Karpas-422 (cell line): ENCODE measurements around the gene TIAM1. TPM values are rescaled to one million over a fixed set of nuclear protein-coding genes. Genes with fewer than 3 reads are reported as not detected.
A peak's percentile ranks its signal among the peaks of the same experiment; 100 is the strongest.

Experiments used
- DNase-seq: peaks from one replicate; pipeline ENCODE4 v3.0.0-alpha.2; 2015
- H2AFZ ChIP-seq: fragments of 200-600 bp; sonication (generic); 2 replicates; pipeline ENCODE4 v1.6.1; 2014; ENCODE audit warnings: antibody characterized with exemption, low read length, mixed read lengths
- H3K27ac ChIP-seq: fragments of 200-600 bp; sonication (generic); 2 replicates; pipeline ENCODE4 v1.5.1; 2014; ENCODE audit warnings: mild to moderate bottlenecking, low read length, moderate library complexity
- H3K27me3 ChIP-seq: fragments of 200-600 bp; sonication (generic); 2 replicates; pipeline ENCODE4 v1.6.1; 2014; ENCODE audit warnings: low read length, mixed read lengths
- H3K36me3 ChIP-seq: fragments of 200-600 bp; sonication (generic); 2 replicates; pipeline ENCODE4 v1.6.1; 2014; ENCODE audit warnings: low read length, mixed read lengths; ENCODE audit not compliant: insufficient read depth
- H3K4me1 ChIP-seq: fragments of 200-600 bp; sonication (generic); 2 replicates; pipeline ENCODE4 v1.6.1; 2014; ENCODE audit warnings: mild to moderate bottlenecking, low read length, mixed read lengths
- H3K4me2 ChIP-seq: fragments of 200-600 bp; sonication (generic); 2 replicates; pipeline ENCODE4 v1.6.1; 2014; ENCODE audit warnings: low read length, low read depth, mild to moderate bottlenecking; ENCODE audit not compliant: poor library complexity, severe bottlenecking
- H3K4me3 ChIP-seq: fragments of 200-600 bp; sonication (generic); 2 replicates; pipeline ENCODE4 v1.5.1; 2014; ENCODE audit warnings: mild to moderate bottlenecking, antibody characterized with exemption, low read length, mixed read lengths
- H3K79me2 ChIP-seq: fragments of 200-600 bp; sonication (generic); 2 replicates; pipeline ENCODE4 v1.6.1; 2014; ENCODE audit warnings: mild to moderate bottlenecking, low read length, mixed read lengths
- H3K9ac ChIP-seq: fragments of 200-600 bp; sonication (generic); 2 replicates; pipeline ENCODE4 v1.6.0; 2014; ENCODE audit warnings: low read length
- H3K9me2 ChIP-seq: fragments of 200-600 bp; sonication (generic), shearing (Covaris generic); replicated peaks from 2 replicates; pipeline ENCODE4 v1.6.0; 2014; ENCODE audit warnings: mild to moderate bottlenecking, low read length, moderate library complexity; ENCODE audit not compliant: insufficient read depth
- H3K9me3 ChIP-seq: fragments of 300-700, 200-600 bp; sonication (generic); 2 replicates; pipeline ENCODE4 v1.6.1; 2014; ENCODE audit warnings: low read length, mixed read lengths
- H4K20me1 ChIP-seq: fragments of 200-600 bp; sonication (generic); 2 replicates; pipeline ENCODE4 v1.6.1; 2014; ENCODE audit warnings: mild to moderate bottlenecking, antibody characterized with exemption, low read length, low read depth; ENCODE audit not compliant: insufficient read depth
- total RNA-seq: library from RNA; depleted of rRNA; stranded (reverse); fragments of >200 nt; shearing (Covaris generic); gene quantifications from 2 replicates; pipeline ENCODE4 v1.2.3, GENCODE V29; 2014; ENCODE audit warnings: low replicate concordance

TIAM1 gene
- total RNA-seq, 1 experiment from 2014 or later: 0.63 TPM

DNA sequence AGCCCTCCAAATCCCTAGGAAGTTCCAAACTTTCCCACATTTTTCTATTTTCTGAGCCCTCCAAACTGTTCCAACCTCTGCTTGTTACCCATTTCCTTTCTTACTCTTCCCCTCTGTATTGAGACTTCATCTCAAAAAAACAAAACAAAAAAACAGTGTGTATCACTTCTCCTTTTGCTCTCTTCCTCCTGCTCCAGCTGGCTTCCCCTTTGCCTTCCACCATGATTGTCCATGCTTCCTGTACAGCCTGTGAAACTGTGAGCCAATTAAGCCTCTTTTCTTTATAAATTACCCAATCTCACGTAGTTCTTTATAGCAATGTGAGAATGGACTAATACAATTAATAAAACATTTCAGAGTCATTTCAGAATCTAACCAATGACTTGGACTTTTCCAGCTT lies 236.2 kb downstream of the TIAM1 start:
- no peak overlapping the region for H2AFZ ChIP-seq
- H3K9me2 ChIP-seq: no peaks in the 10 kb centered on the region
- H3K4me3 ChIP-seq: no peak overlapping the region
- H3K27me3 ChIP-seq: no peaks in the 10 kb centered on the region
- no peaks in the 10 kb centered on the region for H4K20me1 ChIP-seq
- H3K9ac ChIP-seq: no peak overlapping the region
- H3K79me2 ChIP-seq: no peaks in the 10 kb centered on the region
- no peaks in the 10 kb centered on the region for H3K9me3 ChIP-seq
- H3K27ac ChIP-seq: no peak overlapping the region
- no peak for DNase-seq
- no peak overlapping the region for H3K4me2 ChIP-seq
- H3K4me1 ChIP-seq: no peaks in the 10 kb centered on the region
- H3K36me3 ChIP-seq: no peaks in the 10 kb centered on the region

DNA sequence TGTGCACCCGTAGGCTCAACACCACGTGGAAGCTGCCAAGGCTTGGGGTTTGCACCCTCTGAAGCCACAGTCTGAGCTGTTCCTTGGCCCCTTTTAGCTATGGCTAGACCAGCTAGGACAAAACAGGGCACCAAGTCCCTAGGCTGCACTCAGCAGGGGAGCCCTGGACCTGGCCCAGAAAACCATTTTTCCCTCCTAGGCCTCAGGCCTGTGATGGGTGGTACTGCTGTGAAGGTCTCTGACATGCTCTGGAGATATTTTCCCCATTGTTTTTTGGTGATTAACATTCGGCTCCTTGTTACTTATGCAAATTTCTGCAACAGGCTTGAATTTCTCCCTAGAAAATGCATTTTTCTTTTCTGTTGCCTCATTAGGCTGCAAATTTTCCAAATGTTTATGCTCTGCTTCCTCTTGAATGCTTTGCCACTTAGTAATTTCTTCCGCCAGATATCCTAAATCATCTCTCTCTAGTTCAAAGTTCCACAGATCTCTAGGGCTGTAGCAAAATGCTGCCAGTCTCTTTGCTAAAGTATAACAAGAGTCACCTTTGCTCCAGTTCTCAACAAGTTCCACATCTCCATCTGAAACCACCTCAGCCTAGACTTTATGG lies 236.8 kb downstream of the TIAM1 start:
- H3K9ac ChIP-seq: no peak overlapping the region
- H3K9me2 ChIP-seq: no peaks in the 10 kb centered on the region
- no peaks in the 10 kb centered on the region for H4K20me1 ChIP-seq
- H3K4me2 ChIP-seq: no peak overlapping the region
- H2AFZ ChIP-seq: no peak overlapping the region
- H3K27ac ChIP-seq: no peak overlapping the region
- no peaks in the 10 kb centered on the region for H3K79me2 ChIP-seq
- no peaks in the 10 kb centered on the region for H3K9me3 ChIP-seq
- DNase-seq: no peak
- H3K4me3 ChIP-seq: no peak overlapping the region
- no peaks in the 10 kb centered on the region for H3K36me3 ChIP-seq
- H3K4me1 ChIP-seq: no peaks in the 10 kb centered on the region
- H3K27me3 ChIP-seq: no peaks in the 10 kb centered on the region

DNA sequence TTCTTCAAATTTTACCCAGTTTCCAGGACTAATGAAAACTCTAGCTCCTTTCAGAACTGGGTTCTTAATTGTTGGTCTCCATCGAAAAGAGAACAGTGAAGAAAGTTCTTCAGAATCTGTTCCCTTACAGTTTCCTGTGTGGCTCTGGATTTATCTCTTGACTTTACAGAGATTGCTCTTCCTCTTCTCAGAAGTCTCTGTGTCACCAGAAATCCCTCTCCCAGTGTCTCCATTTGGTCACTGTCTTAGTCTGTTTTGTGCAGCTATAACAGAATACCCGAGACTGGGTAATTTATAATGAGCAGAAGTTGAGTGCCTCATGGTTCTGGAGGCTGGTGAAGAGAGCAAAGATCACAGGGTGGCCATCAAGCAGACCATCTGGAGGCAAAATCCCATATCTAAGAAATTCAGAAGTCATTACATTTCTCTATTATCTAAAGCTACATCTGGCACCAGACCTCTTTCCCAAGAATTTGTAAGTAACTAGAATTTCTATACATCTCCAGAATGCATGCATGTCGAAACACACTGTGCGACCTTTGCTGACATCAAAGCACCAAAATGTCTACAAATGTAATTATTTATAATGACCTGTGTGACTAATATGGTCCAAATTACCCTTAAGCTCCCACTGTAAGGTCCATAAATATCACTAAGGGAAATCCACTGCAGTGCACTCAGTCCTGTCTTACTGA lies 240.3 kb downstream of the TIAM1 start:
- Histone ChIP-seq H3K27me3 (no peaks in the 10 kb centered on the region), H3K4me3 (no peak overlapping the region), H3K9ac (no peak overlapping the region), H3K36me3 (no peaks in the 10 kb centered on the region), H3K79me2 (no peaks in the 10 kb centered on the region), H3K9me2 (no peaks in the 10 kb centered on the region), H3K4me1 (no peaks in the 10 kb centered on the region), H2AFZ (no peak overlapping the region), H3K4me2 (no peak overlapping the region), H4K20me1 (no peaks in the 10 kb centered on the region), H3K27ac (no peak overlapping the region), H3K9me3 (no peaks in the 10 kb centered on the region)
- DNase-seq: no peak

DNA sequence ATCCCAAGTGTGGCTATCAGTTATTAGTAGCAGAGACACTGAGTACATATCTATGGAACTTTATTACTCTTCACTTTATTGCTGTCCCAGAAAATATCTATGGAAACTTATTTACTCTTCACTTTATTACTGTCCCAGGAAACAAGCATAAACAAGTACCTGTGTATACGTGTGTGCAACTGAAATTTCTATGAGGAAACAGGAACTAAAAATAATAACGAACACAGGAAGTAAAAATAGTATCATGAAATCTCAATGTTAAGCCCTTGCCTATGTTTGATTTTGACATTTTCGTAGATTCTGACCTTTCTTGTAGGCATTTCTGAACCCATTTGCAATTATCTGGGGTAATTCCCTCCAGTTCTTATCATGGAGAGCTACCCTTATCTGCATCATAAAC lies 240.9 kb downstream of the TIAM1 start:
- DNase-seq: no peak
- no peak overlapping the region for H3K9ac ChIP-seq
- H3K4me2 ChIP-seq: no peak overlapping the region

DNA sequence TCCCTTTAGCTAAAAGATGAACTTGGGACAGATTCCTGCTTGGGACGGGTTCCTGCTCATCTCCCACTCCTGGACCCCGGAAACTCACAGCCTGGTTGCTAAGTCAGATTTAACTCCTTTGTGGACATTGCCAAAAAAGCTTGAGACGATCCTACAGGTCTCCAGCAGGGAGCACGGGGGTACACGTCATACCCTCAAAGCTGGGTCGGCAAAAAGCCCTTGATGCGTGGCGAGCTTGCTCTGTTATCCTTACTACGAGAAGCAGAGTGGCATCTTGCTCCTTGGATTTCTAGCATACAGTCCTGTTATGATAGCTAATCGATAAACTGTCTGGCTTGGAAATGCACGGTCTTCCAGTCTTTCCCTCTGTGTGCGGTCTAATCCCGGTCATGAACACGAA lies 244.9 kb downstream of the TIAM1 start:
- Histone ChIP-seq H3K4me3 (no peak overlapping the region), H3K79me2 (no peaks in the 10 kb centered on the region), H3K9me2 (no peaks in the 10 kb centered on the region), H4K20me1 (no peaks in the 10 kb centered on the region), H3K27me3 (no peaks in the 10 kb centered on the region), H3K9ac (no peak overlapping the region), H3K4me2 (no peak overlapping the region), H3K4me1 (no peaks in the 10 kb centered on the region), H2AFZ (no peak overlapping the region), H3K9me3 (no peaks in the 10 kb centered on the region), H3K27ac (no peak overlapping the region), H3K36me3 (no peaks in the 10 kb centered on the region)
- no peak for DNase-seq

More for the DNA sequence above, 240.9 kb downstream of the TIAM1 start:
- Histone ChIP-seq H3K36me3 (no peaks in the 10 kb centered on the region), H3K27me3 (no peaks in the 10 kb centered on the region), H3K9me2 (no peaks in the 10 kb centered on the region), H3K4me1 (no peaks in the 10 kb centered on the region), H2AFZ (no peak overlapping the region), H3K27ac (no peak overlapping the region), H3K4me3 (no peak overlapping the region), H3K9me3 (no peaks in the 10 kb centered on the region), H3K79me2 (no peaks in the 10 kb centered on the region), H4K20me1 (no peaks in the 10 kb centered on the region)

DNA sequence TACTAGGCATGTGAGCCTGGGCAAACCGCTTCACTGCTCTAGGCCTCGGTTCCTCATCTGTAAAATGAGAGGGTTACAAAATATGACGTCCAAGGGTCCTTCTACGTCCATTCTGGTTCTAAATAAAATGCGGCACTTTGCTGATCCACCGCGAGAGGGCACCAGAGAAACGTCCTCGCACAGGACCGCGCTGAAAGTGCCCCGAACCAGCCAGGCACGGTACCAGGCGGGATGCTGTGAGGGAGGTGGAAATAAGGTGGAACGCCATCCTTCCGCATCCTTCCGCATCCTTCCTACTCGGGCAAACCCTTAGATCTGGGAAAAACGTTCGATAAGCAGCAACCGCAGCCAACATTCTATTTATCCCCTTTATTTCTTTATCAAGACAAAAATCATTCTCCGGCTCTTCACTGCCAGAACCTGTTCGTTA lies 245.5 kb downstream of the TIAM1 start:
- H3K79me2 ChIP-seq: no peaks in the 10 kb centered on the region

DNA sequence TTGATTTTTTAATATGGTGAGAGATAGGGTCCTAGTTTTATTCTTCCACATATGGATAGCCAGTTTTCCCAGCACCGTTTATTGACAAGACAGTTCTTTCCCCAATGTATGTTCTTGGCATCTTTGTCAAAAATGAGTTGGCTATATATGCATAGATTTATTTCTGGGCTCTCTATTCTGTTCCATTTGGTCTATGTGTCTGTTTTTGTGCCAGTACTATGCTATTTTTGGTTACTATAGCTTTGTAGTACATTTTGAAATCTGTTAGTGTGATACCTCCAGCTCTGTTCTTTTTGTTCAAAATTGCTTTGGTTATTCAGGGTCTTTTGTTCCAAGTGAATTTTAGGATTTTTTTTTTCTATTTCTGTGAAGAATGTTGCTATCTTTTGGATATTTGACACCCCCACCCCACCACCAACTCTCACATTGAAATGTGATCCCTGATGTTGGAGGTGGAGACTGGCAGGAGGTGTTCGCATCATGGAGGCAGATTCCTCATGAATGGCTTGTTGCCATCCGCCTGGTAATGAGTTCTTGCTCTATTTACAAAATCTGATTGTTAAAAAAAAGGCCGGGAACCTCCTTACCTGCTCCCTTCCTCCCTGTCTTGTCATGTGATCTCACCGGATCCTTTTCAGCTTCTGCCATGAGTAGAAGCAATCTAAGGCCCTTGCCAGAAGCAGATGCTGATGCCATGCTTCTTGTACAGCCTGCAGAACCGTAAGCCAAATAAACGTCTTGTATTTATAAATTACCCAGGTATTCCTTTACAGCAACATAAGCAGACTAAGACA lies 251.0 kb downstream of the TIAM1 start:
- Histone ChIP-seq H3K27ac (no peak overlapping the region), H3K4me3 (no peak overlapping the region), H2AFZ (no peak overlapping the region), H3K79me2 (no peaks in the 10 kb centered on the region), H3K9me3 (no peaks in the 10 kb centered on the region), H3K4me2 (no peak overlapping the region), H4K20me1 (no peaks in the 10 kb centered on the region), H3K36me3 (no peaks in the 10 kb centered on the region), H3K27me3 (no peaks in the 10 kb centered on the region), H3K4me1 (no peaks in the 10 kb centered on the region), H3K9ac (no peak overlapping the region), H3K9me2 (no peaks in the 10 kb centered on the region)
- DNase-seq: no peak

More for the DNA sequence above, 245.5 kb downstream of the TIAM1 start:
- H3K4me3 ChIP-seq: no peak overlapping the region
- no peaks in the 10 kb centered on the region for H3K27me3 ChIP-seq
- no peaks in the 10 kb centered on the region for H3K9me3 ChIP-seq
- H3K9me2 ChIP-seq: no peaks in the 10 kb centered on the region
- no peaks in the 10 kb centered on the region for H3K4me1 ChIP-seq
- H2AFZ ChIP-seq: no peak overlapping the region
- no peaks in the 10 kb centered on the region for H3K36me3 ChIP-seq
- no peak overlapping the region for H3K27ac ChIP-seq
- no peaks in the 10 kb centered on the region for H4K20me1 ChIP-seq
- H3K4me2 ChIP-seq: no peak overlapping the region
- DNase-seq: peak; percentile 90
- H3K9ac ChIP-seq: no peak overlapping the region

DNA sequence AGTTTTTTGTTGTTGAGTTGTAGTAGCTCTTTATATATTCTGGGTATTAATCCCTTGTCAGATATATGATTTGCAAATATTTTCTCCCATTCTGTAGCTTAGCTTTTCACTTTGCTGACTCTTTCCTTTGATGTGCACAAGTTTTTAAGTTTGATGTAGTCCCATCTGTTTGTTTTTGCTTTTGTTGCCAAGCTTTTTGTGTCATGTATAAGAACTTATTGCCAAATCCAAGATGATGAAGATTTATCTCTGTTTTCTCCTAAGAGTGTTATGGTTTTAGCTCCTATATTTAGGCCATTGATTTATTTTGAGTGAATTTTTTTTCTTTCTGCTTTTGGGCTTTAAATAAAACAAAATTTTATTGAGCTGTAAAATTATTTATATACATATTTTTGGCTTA lies 253.7 kb downstream of the TIAM1 start:
- no peaks in the 10 kb centered on the region for H3K36me3 ChIP-seq
- no peaks in the 10 kb centered on the region for H3K9me3 ChIP-seq
- H4K20me1 ChIP-seq: no peaks in the 10 kb centered on the region
- H3K4me1 ChIP-seq: no peaks in the 10 kb centered on the region
- no peak overlapping the region for H3K27ac ChIP-seq
- H3K79me2 ChIP-seq: no peaks in the 10 kb centered on the region
- DNase-seq: no peak
- no peaks in the 10 kb centered on the region for H3K27me3 ChIP-seq
- no peak overlapping the region for H2AFZ ChIP-seq
- no peak overlapping the region for H3K4me2 ChIP-seq
- no peak overlapping the region for H3K9ac ChIP-seq
- H3K9me2 ChIP-seq: no peaks in the 10 kb centered on the region
- H3K4me3 ChIP-seq: no peak overlapping the region
